Right cardiac atrium (tissue), 5 donors: ENCODE results near the gene GPLD1. TPM values are rescaled to one million over a fixed set of nuclear protein-coding genes. Genes with fewer than 3 reads are reported as not detected.
"Not testable (repeated sequence)": the region's sequence is repeated elsewhere in the genome, so short reads cannot be mapped to it uniquely, and the experiment has no call there.

Experiments used
- ATAC-seq, 2 donors: fragments of 200-7000 bp; cut with Tn5 transposase; one replicate each; pipeline versions ENCODE4 v1.8.0 to v1.9.1; 2020; ENCODE audit warnings: moderate library complexity in 2 of 2, mild to moderate bottlenecking in 1 of 2
- DNase-seq, 3 donors: peaks; one replicate each; pipeline ENCODE4 v3.0.0-alpha.2; 2020
- H3K27ac ChIP-seq: one replicate; pipeline ENCODE4 v1.5.1; 2013; ENCODE audit warnings: mild to moderate bottlenecking, low read length, control low read depth, moderate library complexity
- H3K27me3 ChIP-seq: one replicate; pipeline ENCODE4 v1.6.1; 2013; ENCODE audit not compliant: control insufficient read depth, insufficient read depth
- H3K4me1 ChIP-seq: one replicate; pipeline ENCODE4 v1.6.1; 2013; ENCODE audit warnings: low read length; ENCODE audit not compliant: control insufficient read depth, insufficient read depth
- H3K4me3 ChIP-seq: one replicate; pipeline ENCODE4 v1.5.1; 2013; ENCODE audit warnings: low read length, control low read depth
- H3K9me3 ChIP-seq: one replicate; pipeline ENCODE4 v1.6.1; 2013; ENCODE audit warnings: low read length; ENCODE audit not compliant: control insufficient read depth
- WGBS: extraction: QIAGEN DNeasy Blood & Tissue Kit; methylation state at CpG from one replicate; pipeline ENCODE4 v1.1.7; 2013; 5-methylcytosine and 5-hydroxymethylcytosine counted together
- intact Hi-C, 4 donors: fragments of 100-400 bp; cut with DNase I; formaldehyde crosslinking; loops; one replicate each; pipeline versions ENCODE4 v1.11.0 to v1.14.0; 2022 to 2023
- polyA plus RNA-seq: library from polyadenylated mRNA; stranded (reverse); fragments of 200-250 nt; gene quantifications from one replicate; pipeline ENCODE4 v1.2.3, GENCODE V29; 2013
- total RNA-seq, 4 donors: library from RNA; stranded (reverse); fragmentation: NEBNext Ultra II Directional; extraction: Animal tissue kit (Norgen Biotek cat#: 25700); gene quantifications; one replicate each; pipeline ENCODE4 v1.2.1, GENCODE V29; 2021
- donor health status: healthy with polysubstance abuse.
- donor health status: DM: no; HTN: yes; CAD: no.
- donor health status: DM: no; HTN: no; CAD: no.
- donor health status: DM: no; HTN: yes; CAD: no; lungs with severe emphysema.
- donor health status: DM: yes; HTN: yes; CAD: no.

The GPLD1 gene
- total and polyA plus RNA-seq, 5 donors = 0.52 to 1.6 (median 1.1) TPM

DNA sequence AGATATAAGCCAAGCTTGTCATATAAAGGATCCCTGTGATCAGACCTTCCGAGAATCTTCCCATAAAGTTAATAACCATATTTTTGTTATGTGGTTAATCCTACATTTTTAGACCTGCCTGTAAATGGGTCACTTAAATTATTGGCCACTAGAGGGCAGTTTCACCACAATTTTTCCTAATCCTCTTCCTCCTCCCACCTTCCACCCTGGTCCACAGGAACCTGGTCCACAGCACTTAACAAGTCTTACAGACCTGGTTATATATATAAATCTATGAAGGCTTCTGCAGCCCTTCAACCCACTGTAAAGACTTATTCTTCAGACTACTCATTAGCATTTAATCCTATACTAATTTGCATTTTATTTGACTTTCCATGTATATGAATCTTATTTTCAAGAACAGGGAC, 58.3 kb downstream of the GPLD1 start:
- Histone ChIP-seq H3K27ac (no peak overlapping the region), H3K4me1 (no peaks in the 10 kb centered on the region), H3K4me3 (no peak overlapping the region), H3K27me3 (no peaks in the 10 kb centered on the region), H3K9me3 (no peaks in the 10 kb centered on the region)
- WGBS = 68% methylated on average over 1 of the region's 1 CpG
- intact Hi-C loops = no loop called here
- peak; percentile 55 to 59 for ATAC-seq
- DNase-seq = no peak

DNA sequence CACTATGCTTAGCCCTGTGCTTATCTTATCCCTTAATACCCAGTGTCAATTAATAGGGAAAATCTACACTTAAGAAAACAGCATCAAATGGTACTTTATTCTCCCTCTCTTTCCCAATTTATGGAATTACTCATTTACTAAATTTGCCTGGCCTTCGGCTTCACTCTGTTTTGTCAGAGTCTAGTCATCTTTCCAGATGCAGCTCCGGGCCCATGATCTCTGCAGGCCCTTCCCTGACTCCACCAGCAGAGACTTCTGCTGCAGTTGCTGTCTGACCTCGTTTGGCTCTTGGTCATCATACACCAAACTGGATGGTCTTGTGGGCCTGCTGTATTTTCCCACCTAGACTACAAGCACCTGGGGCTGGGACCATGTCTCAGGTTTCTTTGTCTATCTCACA, 59.3 kb downstream of the GPLD1 start:
- H3K27me3 ChIP-seq = no peaks in the 10 kb centered on the region
- DNase-seq (no peak), ATAC-seq (no peak)
- H3K4me1 ChIP-seq = no peaks in the 10 kb centered on the region
- no peak overlapping the region for H3K4me3 ChIP-seq
- intact Hi-C loops = no loop called here
- H3K9me3 ChIP-seq = no peaks in the 10 kb centered on the region
- WGBS = 86% methylated on average over 3 of the region's 3 CpGs
- H3K27ac ChIP-seq = no peak overlapping the region

DNA sequence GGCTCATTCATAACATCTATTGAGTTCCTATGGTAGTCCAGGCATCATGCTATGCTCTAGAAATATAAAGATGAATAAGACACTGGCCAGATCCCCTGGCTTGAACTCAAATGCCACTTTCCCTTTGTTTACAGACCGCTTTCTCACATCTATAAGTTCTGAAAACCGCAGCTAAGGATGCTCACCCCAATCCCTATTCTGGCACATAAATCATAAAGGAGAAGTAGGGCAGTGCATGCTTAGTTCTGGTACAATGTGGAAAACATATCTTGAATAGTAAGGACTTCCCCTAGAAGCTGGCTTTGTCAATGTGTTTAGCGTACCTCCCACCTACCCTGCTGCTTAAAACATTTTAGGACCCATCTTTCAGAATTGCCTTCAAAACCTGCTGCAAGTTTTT, 60.2 kb downstream of the GPLD1 start:
- DNase-seq = no peak
- 81% methylated on average over 3 of the region's 3 CpGs for WGBS
- Histone ChIP-seq H3K4me1 (no peaks in the 10 kb centered on the region), H3K9me3 (no peaks in the 10 kb centered on the region), H3K4me3 (no peak overlapping the region), H3K27me3 (no peaks in the 10 kb centered on the region), H3K27ac (no peak overlapping the region)
- intact Hi-C loops = loop anchor here in 1 of 4 donors (10.0 kb wide), 1 partner anchor 266 kb away; no protein-coding TSS in a partner anchor
- no peak for ATAC-seq

DNA sequence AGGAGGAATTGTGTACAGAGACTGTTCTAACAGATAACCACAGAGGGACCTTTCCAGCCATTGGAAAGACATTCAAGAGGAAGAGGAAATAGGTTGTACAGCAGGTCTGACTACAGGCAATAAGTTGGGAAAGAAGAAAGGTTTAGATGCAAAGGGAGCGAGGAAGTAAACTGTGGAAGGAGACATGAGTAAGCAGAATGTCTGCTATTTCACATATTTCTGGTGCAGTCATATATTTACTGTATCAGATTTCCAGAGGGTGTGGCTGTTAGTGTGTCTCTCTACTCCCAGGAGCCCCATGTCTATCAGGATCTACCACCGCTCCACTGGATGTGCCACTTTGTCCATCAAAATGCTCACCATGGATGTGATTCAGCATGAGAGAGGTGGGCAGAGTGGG, 60.8 kb downstream of the GPLD1 start:
- WGBS = 89% methylated on average over 2 of the region's 2 CpGs
- DNase-seq (no peak), ATAC-seq (no peak)
- Histone ChIP-seq H3K27ac (no peak overlapping the region), H3K4me1 (no peaks in the 10 kb centered on the region), H3K9me3 (no peaks in the 10 kb centered on the region), H3K27me3 (no peaks in the 10 kb centered on the region), H3K4me3 (no peak overlapping the region)
- intact Hi-C loops = loop anchor here in 1 of 4 donors (10.0 kb wide), 1 partner anchor 266 kb away; no protein-coding TSS in a partner anchor

DNA sequence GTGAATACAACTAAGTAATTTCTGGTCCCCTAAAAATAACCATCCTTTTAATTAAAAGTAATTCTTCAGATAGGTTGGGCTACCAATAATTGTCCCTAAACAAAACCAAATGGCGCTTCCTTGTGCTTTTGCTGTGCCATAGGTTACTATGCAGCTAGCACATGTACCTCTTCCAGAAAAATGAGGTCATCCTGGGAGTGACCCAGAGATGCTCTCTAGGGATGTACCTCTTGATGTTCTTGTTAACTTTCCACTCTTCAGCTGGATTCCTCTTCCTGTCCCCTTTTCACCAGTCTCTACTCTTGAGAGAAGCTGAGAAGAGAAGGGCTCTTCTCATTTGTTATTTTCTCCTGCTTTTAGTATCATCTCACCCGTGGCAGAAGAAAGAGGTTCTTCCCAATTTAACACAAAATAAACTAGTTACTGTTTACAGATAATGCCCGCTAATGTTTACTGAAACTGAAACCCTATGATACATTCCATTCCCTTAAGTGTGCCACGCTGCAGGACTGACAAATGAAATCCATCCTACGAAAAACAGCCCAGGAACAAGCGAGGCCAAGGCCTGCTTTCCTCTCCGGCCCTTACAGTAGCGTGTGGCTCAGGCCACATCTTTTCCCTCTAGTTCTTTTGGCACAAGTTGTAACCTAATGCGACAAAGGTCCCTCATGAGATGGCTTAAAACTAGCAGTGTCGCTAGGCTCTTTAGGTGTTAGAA, 62.5 kb downstream of the GPLD1 start:
- H3K27ac ChIP-seq = no peak overlapping the region
- H3K4me3 ChIP-seq = no peak overlapping the region
- ATAC-seq (no peak), DNase-seq (no peak)
- WGBS = 83% methylated on average over 10 of the region's 10 CpGs
- no peaks in the 10 kb centered on the region for H3K4me1 ChIP-seq
- intact Hi-C loops = loop anchor here in 1 of 4 donors (10.0 kb wide), 1 partner anchor 268 kb away; no protein-coding TSS in a partner anchor
- H3K9me3 ChIP-seq = no peaks in the 10 kb centered on the region
- no peaks in the 10 kb centered on the region for H3K27me3 ChIP-seq

DNA sequence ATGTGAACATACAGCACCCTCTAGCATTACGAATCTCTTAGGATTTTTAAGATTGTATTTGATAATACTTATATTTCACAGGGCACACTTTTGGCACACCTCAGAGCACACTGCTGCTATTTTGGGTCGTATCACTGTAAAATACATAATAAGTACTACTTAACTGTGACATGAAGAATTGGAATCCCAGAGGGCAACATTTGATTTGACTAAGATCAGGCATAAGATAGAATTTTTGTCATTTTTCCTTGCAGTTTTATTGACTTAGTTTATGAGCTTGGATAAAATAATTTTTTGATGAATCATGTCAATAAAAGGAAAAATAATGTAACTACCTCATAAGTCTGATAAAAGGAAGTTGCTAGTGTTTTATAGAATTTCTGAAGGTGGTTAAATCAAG, 64.3 kb downstream of the GPLD1 start:
- H3K4me1 ChIP-seq = no peaks in the 10 kb centered on the region
- DNase-seq = no peak
- no peak overlapping the region for H3K4me3 ChIP-seq
- whole genome bisulfite sequencing = 75% methylated on average over 2 of the region's 2 CpGs
- intact Hi-C loops = loop anchor here in 1 of 4 donors (10.0 kb wide), 1 partner anchor 270 kb away; no protein-coding TSS in a partner anchor
- H3K27me3 ChIP-seq = no peaks in the 10 kb centered on the region
- ATAC-seq = no peak
- H3K27ac ChIP-seq = no peak overlapping the region
- no peaks in the 10 kb centered on the region for H3K9me3 ChIP-seq

DNA sequence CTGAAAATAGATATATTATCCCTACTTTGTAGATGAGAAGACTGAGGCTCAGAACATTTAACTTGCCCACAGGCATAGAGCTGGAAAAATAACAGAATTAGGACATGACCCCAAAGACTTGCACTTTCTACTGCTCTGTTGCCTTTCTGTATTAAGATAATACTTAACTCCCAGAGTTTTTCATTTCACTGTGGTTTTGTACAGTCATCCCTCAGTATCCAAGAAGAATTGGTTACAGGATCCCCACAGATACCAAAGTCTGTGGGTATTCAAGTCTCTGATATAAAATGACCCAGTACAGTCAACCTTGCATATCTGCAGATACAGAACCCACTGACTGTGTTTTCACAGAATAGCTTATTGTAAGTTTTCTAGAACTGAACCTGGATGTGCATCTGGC, 69.9 kb downstream of the GPLD1 start:
- H3K27me3 ChIP-seq = no peaks in the 10 kb centered on the region
- H3K4me3 ChIP-seq = no peak overlapping the region
- H3K27ac ChIP-seq = no peak overlapping the region
- H3K9me3 ChIP-seq = no peaks in the 10 kb centered on the region
- intact Hi-C loops = no loop called here
- ATAC-seq = no peak
- no peaks in the 10 kb centered on the region for H3K4me1 ChIP-seq
- DNase-seq = no peak

DNA sequence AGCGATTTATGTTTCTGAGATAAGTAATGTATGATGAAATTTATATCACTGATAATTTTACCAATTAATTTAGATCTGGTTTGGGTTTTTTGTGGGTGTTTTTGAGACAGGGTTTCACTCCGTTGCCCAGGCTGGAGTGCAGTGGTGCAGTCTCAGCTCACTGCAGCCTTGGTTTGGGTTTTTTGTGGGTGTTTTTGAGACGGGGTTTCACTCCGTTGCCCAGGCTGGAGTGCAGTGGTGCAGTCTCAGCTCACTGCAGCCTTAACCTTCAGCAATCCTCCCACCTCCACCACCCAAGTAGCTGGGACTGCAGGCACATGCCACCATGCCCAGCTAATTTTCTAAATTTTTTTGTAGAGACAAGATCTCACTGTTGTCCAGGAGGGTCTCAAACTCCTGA, 73.6 kb downstream of the GPLD1 start:
- Histone ChIP-seq H3K4me1 (no peaks in the 10 kb centered on the region), H3K9me3 (no peaks in the 10 kb centered on the region), H3K27me3 (no peaks in the 10 kb centered on the region), H3K4me3 (no peak overlapping the region), H3K27ac (no peak overlapping the region)
- DNase-seq (no peak), ATAC-seq (no peak)
- intact Hi-C loops = no loop called here
- 87% methylated on average over 4 of the region's 4 CpGs for WGBS

DNA sequence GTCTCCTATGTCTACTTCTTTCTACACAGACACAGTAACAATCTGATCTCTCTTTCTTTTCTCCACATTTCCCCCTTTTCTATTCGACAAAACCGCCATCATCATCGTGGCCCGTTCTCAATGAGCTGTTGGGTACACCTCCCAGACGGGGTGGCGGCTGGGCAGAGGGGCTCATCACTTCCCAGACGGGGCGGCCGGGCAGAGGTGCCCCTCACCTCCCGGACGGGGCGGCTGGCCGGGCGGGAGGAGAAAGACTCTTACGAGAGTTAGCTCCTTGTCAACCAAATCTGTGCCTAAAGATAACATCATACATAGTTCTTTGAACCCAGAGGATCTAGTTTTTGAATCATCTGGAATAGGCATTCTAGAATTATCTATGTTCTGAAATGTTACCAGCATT, 74.8 kb downstream of the GPLD1 start:
- H3K4me1 ChIP-seq, H3K27me3 ChIP-seq, ATAC-seq, DNase-seq, intact Hi-C loops, H3K9me3 ChIP-seq, H3K27ac ChIP-seq, H3K4me3 ChIP-seq: not testable (repeated sequence)
- WGBS = 96% methylated on average over 15 of the region's 15 CpGs

DNA sequence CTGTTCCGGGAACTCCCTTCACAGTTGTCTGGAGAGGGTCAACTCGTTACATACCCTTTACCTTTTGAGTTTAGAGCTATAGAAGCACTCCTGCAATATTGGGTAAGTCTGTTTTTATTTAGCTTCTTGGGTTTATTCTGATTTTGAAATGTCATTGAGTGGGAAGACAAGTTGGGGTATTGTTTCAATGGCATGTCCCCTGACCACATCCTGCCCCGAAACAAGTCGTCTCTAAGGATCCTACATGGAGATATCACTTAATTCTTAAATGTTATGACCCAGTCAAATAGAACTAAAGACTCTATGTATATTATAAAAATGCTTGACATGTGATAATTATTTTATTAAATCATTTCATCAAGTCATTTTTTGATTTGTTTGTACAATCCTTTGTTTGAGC, 77.1 kb downstream of the GPLD1 start:
- 91% methylated on average over 4 of the region's 4 CpGs for WGBS
- H3K9me3 ChIP-seq = no peaks in the 10 kb centered on the region
- no peak overlapping the region for H3K27ac ChIP-seq
- intact Hi-C loops = no loop called here
- H3K4me3 ChIP-seq = no peak overlapping the region
- DNase-seq = no peak
- no peaks in the 10 kb centered on the region for H3K27me3 ChIP-seq
- ATAC-seq = no peak
- no peaks in the 10 kb centered on the region for H3K4me1 ChIP-seq

DNA sequence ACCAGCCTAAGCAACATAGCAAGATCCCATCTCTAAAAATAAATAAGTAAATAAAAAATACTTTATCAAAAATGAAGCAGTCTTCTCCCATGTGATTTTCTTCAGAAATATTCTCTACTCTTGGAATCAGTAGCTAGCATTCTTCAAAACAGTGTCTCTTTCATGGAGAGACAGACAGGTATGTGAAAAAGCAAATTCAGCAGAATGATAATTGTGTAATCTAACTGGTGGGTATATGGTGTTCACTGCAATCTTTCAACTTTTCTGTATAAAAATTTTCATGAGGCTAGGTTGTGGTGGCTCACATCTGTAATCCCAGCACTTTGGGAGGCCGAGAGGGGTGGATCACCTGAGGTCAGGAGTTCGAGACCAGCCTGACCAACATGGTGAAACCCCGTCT, 78.8 kb downstream of the GPLD1 start:
- no peak for ATAC-seq
- intact Hi-C loops = no loop called here
- 97% methylated on average over 3 of the region's 3 CpGs for WGBS
- Histone ChIP-seq H3K27ac (no peak overlapping the region), H3K9me3 (no peaks in the 10 kb centered on the region), H3K4me3 (no peak overlapping the region), H3K27me3 (no peaks in the 10 kb centered on the region), H3K4me1 (no peaks in the 10 kb centered on the region)
- DNase-seq = no peak
